ENCODE data around the gene ZNF248. TPM values are rescaled to one million over a fixed set of nuclear protein-coding genes. Genes with fewer than 3 reads are reported as not detected.

The ZNF248 gene
- total and polyA plus RNA-seq, 2 donors (not counting 1 experiment from before 2014, with no cell fraction given) = 8.6 to 19.5 TPM

DNA sequence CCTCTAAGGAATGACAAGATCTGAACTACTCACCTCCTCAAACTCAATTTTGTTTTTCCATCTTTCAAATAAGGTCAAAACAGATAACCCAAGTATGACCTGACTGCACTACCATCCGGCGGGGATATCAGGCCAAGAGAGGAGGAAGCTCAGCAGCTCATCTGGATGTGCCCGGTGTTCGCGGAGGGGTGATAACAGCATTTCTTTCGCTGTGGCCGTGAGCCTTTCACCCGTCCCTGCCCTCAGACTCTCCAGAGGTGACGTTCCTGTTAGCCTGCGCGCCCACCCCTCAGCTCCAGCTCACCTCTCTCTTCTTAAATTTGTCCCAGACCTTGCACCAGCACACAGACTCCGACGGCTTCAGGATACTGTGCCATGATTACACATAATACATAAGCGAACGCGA is 526 bp downstream of the ZNF248 start:
- TF ChIP-seq, protein P1, sequence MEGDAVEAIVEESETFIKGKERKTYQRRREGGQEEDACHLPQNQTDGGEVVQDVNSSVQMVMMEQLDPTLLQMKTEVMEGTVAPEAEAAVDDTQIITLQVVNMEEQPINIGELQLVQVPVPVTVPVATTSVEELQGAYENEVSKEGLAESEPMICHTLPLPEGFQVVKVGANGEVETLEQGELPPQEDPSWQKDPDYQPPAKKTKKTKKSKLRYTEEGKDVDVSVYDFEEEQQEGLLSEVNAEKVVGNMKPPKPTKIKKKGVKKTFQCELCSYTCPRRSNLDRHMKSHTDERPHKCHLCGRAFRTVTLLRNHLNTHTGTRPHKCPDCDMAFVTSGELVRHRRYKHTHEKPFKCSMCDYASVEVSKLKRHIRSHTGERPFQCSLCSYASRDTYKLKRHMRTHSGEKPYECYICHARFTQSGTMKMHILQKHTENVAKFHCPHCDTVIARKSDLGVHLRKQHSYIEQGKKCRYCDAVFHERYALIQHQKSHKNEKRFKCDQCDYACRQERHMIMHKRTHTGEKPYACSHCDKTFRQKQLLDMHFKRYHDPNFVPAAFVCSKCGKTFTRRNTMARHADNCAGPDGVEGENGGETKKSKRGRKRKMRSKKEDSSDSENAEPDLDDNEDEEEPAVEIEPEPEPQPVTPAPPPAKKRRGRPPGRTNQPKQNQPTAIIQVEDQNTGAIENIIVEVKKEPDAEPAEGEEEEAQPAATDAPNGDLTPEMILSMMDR (IDR thresholded peaks at IDR 0.05) = no peak
- TF ChIP-seq EZH2 (IDR thresholded peaks at IDR 0.05; ENCODE audit: borderline replicate concordance, insufficient read depth, low read depth, low read length, poor library complexity, severe bottlenecking) = no peak
- ChIA-PET POLR2A (interaction anchor here (0.6 kb wide), 1 partner anchor 190 kb away, joined by 9 read pairs; no protein-coding TSS in a partner anchor), CTCF (interaction anchor here (0.9 kb wide), 1 partner anchor 120 kb away, joined by 4 read pairs; no protein-coding TSS in a partner anchor)
- Histone ChIP-seq H3K27me3 (replicated peaks in 1 of 4; ENCODE audit: control extremely low read depth in 1 of 4, control insufficient read depth in 3 of 4, insufficient read depth in 4 of 4, low read length in 3 of 4) (no peaks in the 10 kb centered on the region), H3K9me3 (ENCODE audit: control extremely low read depth in 1 of 3, control insufficient read depth in 2 of 3, insufficient read depth in 1 of 3, low read length in 2 of 3) (no peaks in the 10 kb centered on the region), H3K36me3 (replicated peaks in 1 of 2; ENCODE audit: control extremely low read depth in 1 of 2, control insufficient read depth in 1 of 2, extremely low read depth in 1 of 2, insufficient read depth in 2 of 2, low read length in 1 of 2) (no peaks in the 10 kb centered on the region), H3K4me3 (ENCODE audit: control extremely low read depth in 1 of 5, extremely low read depth in 1 of 5, insufficient read depth in 1 of 5, low read depth in 2 of 5, low read length in 4 of 5) (peak overlapping the region; percentile 70 to 97 (median 88)), H3K9ac (ENCODE audit: low read length) (peak overlapping the region; percentile 93), H3K4me2 (replicated peaks; ENCODE audit: low read depth, low read length, poor library complexity, severe bottlenecking) (peak overlapping the region; percentile 85), H3K4me1 (ENCODE audit: control insufficient read depth in 2 of 2, insufficient read depth in 2 of 2, low read length in 2 of 2) (peaks cover 13 to 14% of the 10 kb centered on the region in 2 donors), H3K27ac (ENCODE audit: low read length in 2 of 2) (peak overlapping the region; percentile 85 to 95), H4K20me1 (ENCODE audit: control insufficient read depth, insufficient read depth, low read length, poor library complexity, severe bottlenecking) (no peaks in the 10 kb centered on the region), H3K79me2 (ENCODE audit: control insufficient read depth, insufficient read depth, low read length) (peaks cover 31% of the 10 kb centered on the region), H2AFZ (ENCODE audit: insufficient read depth, low read depth, low read length, poor library complexity, severe bottlenecking) (peak overlapping the region; percentile 93)
- WGBS (ENCODE audit: insufficient coverage) = 3% methylated on average over 8 of the region's 16 CpGs
- Mint-ChIP-seq H3K4me3 (peak overlapping the region; percentile 99), H3K4me1 (peaks cover 35% of the 10 kb centered on the region), H3K9me3 (ENCODE audit: insufficient read depth) (no peaks in the 10 kb centered on the region), H3K27me3 (no peaks in the 10 kb centered on the region), H3K27ac (peak overlapping the region; percentile 99)
- no peak for DNase-seq
- intact Hi-C loops (cut with micrococcal nuclease) = loop anchor here (1.0 kb wide), 5 partner anchors 8 to 546 kb away; partner anchors contain the start of genes ZNF25, ZNF33A and ZNF37A
- ATAC-seq (ENCODE audit: low read depth) = peak; percentile 1

DNA sequence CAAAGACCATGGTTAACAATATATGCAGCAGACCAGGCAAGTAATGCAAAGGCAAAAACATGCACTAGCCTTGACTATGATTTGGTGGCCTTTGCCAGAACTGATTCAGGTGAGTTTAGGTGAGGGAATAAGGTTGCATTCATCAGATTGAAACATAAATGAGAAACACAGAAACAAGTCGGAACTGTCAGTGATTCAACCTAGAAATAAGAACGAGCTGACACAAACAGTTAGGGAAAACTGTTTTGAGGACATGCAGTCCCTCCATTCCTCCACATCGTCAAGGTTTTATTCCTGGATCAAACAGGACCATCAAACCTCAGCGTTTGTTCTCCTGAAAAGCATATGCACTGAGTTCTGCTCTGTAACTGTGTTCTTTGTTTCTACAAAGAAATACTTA is 1.8 kb downstream of the ZNF248 start:
- Mint-ChIP-seq H3K27me3 (no peaks in the 10 kb centered on the region), H3K4me3 (peak overlapping the region; percentile 46), H3K4me1 (peaks cover 35% of the 10 kb centered on the region), H3K9me3 (ENCODE audit: insufficient read depth) (no peaks in the 10 kb centered on the region), H3K27ac (no peak overlapping the region)
- no peak overlapping the region for H3K27ac ChIP-seq (ENCODE audit: low read length in 2 of 2)
- DNase-seq = no peak
- TF ChIP-seq EZH2 (IDR thresholded peaks at IDR 0.05; ENCODE audit: borderline replicate concordance, insufficient read depth, low read depth, low read length, poor library complexity, severe bottlenecking) = no peak
- TF ChIP-seq, protein P1 (IDR thresholded peaks at IDR 0.05) = no peak
- no peak overlapping the region for H3K4me2 ChIP-seq (replicated peaks; ENCODE audit: low read depth, low read length, poor library complexity, severe bottlenecking)
- H4K20me1 ChIP-seq (ENCODE audit: control insufficient read depth, insufficient read depth, low read length, poor library complexity, severe bottlenecking) = no peaks in the 10 kb centered on the region
- H3K4me3 ChIP-seq (ENCODE audit: control extremely low read depth in 1 of 5, extremely low read depth in 1 of 5, insufficient read depth in 1 of 5, low read depth in 2 of 5, low read length in 4 of 5) = no peak overlapping the region
- H2AFZ ChIP-seq (ENCODE audit: insufficient read depth, low read depth, low read length, poor library complexity, severe bottlenecking) = no peak overlapping the region
- peaks cover 0 to 1% (median 0%) of the 10 kb centered on the region in 3 donors for H3K9me3 ChIP-seq (ENCODE audit: control extremely low read depth in 1 of 3, control insufficient read depth in 2 of 3, insufficient read depth in 1 of 3, low read length in 2 of 3)
- 87% methylated on average over 3 of the region's 4 CpGs for WGBS (ENCODE audit: insufficient coverage)
- intact Hi-C loops (cut with micrococcal nuclease) = no loop called here
- H3K36me3 ChIP-seq (replicated peaks in 1 of 2; ENCODE audit: control extremely low read depth in 1 of 2, control insufficient read depth in 1 of 2, extremely low read depth in 1 of 2, insufficient read depth in 2 of 2, low read length in 1 of 2) = no peaks in the 10 kb centered on the region
- no peak for ATAC-seq (ENCODE audit: low read depth)
- ChIA-PET CTCF (no interaction called here), POLR2A (no interaction called here)
- H3K4me1 ChIP-seq (ENCODE audit: control insufficient read depth in 2 of 2, insufficient read depth in 2 of 2, low read length in 2 of 2) = peaks cover 13 to 14% of the 10 kb centered on the region in 2 donors
- no peak overlapping the region for H3K9ac ChIP-seq (ENCODE audit: low read length)
- peaks cover 35% of the 10 kb centered on the region for H3K79me2 ChIP-seq (ENCODE audit: control insufficient read depth, insufficient read depth, low read length)
- H3K27me3 ChIP-seq (replicated peaks in 1 of 4; ENCODE audit: control extremely low read depth in 1 of 4, control insufficient read depth in 3 of 4, insufficient read depth in 4 of 4, low read length in 3 of 4) = no peaks in the 10 kb centered on the region

Data from B cell (primary cell).